ENCODE results near the gene ZSCAN22.
"Not testable (repeated sequence)": the region's sequence is repeated elsewhere in the genome, so short reads cannot be mapped to it uniquely, and the experiment has no call there.

ZSCAN22 gene

DNA sequence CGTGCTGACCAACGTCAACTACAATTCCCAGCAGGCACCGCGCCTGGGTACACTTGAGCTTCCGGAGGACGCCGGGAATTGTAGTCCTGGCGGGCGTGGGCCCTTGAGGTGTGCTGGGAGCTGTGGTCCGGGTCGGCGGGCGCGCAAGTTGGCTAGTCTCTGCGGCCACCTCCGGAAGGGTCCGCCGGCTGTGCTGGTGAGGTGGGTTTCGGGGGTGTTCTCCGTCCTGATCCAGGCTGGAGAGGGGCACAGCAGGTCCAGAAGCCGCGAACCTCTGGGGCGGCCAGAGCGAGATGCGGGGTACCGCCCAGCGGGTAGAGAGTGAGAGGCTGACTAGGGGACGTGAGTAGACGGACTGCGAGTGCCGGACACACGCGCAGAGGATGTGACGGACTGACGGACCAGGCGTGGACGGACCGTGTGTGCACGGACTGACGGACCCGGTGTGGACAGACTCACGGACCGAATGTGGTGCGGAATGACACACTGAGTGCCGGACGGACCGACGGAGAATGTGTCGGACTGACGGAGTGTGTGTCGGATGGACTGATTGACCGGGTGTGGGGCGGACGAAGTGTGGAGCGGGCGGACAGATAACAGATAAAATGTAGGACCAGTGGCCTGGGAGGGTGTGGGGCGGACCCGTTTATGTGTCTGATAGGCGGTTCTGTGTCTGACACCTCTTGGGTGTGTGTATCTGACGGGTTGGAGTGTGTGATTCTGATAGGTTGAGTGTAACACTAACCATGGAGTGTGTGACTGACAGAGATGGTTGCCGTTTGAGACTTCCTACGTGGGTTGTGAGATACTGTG, at the start of gene ZSCAN22:
TSS of gene ZSCAN22 (plus strand) at position 81 of the 813 bp plus-strand sequence. CDS start 7,809 bp downstream, outside the sequence.
- DNase-seq, result peak; percentile 100

DNA sequence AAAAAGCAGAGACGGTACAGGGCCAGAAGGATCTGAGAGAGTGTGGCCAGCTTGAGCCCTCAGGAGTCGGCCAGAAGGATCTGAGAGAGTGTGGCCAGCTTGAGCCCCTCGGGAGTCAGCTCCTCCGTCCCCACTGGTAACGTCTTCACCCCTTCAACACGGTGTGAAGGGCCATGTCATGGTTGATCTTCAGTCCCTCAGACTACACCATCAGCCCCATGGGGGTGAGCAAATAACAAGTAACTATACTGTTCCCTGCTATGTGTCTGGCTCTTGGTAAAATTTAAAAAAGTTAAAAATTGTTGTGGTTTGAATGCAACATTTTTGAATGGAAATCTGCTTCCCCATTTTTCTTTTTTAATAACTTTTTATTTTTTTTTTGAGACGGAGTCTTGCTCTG, 49.6 kb upstream of the ZSCAN22 start:
- DNase-seq, result no peak

DNA sequence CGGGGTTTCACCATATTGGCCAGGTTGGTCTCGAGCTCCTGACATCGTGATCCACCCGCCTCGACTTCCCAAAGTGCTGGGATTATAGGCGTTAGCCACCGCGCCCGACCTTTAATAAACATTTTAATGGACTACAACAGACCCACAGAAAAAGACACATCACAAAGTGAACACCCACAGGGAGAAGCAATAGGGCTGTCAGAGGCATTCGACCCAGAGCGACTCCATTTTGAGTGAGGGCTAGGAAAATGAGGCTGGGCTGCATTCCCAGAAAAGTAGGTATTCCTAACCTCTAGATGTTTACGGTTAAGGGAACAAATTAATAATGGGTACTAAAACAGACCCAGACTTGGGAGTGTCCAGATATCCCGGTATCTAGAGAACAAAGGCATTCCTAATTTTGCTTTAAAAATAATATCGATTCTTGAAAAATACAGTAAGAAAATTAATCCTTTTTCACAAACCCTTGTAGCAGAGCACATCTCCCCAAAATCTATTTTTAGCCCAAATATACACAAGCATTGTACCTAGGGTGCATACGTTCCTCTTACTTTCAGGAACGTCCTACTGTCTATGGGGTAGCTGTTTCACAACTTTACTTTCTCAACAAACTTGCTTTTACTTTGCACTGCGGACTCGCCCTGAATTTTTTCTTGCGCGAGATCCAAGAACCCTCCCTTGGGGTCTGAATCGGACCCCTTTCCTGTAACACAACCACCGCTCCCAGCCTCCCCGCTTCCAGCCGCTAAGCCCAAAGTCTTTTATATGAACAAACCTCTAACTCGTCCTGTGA, 48.9 kb upstream of the ZSCAN22 start:
- no peak for DNase-seq

DNA sequence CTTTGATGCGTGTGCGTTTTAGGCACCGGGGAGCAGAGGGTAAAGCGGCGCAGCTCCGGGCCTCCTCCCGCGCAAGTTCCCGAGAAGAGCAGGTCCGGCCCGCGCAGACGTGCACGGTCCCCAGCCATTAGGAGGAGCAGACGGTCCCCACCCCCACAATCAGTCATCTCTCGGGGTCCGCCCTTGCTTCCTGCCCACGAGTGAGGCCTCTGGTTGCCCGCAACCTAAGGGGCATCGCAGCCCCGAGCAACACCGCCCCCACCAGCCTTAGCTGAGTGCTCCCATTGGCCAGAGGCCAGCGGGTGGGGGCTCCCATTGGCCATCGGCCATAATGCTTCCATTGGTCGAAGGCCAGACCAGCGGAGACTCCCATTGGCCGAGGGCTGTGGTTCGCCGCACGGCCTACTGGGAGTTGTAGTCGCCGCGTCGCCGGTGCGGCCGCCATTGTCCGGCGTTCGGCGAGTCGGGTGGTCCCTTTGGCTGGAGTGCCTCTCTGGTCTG, 48.2 kb upstream of the ZSCAN22 start, which contains the start of gene ZNF8:
TSS of gene ZNF8 (plus strand) at position 415 of the 501 bp plus-strand sequence. CDS start 127 bp downstream, outside the sequence.
- peak; percentile 100 for DNase-seq

DNA sequence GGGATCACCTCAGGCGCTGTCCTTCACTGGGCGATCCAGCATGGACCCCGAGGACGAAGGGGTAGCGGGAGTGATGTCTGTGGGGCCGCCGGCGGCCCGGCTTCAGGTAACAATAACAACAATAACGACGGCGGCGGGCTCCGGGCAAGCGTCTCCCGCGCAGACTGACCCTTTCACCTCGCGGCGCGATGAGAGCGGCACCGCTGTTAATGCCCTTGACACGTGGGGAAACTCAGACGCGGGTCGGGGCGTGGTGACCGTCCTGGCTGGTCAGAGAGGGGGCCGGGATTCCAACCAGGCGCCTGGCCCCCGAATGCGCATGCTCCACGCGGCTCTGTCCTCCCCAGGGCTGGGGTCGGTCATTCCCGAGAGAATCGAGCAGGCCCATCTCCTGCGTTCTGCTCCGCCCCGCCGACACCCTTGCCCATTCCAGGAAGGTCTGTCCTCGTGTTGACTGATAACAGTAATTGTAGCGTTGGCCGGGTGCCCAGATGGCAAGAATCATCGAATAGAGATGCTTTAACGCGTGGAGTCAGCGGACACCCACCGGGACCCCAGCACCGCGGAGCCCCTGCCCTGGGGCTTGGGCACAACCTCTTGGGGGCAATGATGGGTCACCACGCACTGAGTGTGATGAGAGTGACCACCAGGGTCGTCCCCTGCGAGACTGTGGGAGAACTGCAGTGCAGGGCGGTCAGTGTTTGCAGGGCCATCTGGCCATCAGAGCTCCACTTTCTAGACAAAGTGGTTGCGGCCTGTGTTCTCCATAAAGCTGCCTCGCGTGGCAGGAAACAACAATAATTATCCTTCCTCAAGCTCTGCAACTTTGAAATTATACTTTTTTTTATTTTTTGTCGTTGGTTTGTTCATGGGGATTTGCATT, 47.5 kb upstream of the ZSCAN22 start:
- peak; percentile 87 for DNase-seq

DNA sequence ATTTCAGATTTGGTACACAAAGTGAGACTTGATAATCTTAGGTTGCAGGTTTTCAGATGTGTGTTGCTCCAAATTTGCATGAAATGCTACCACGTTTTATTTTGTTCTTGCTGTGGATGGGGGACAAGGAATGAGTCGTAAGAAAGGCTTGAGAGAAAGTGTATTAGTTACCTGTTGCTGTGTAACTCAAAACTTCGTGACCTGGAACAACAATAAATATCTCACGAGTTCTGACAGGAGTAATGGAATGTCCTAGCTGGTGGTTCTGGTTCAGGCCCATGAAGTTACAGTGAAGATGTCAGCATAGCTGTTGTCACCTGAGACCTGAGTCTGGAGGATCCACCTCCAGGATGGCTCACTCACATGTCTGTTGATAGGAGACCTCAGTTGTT, 46.9 kb upstream of the ZSCAN22 start:
- no peak for DNase-seq

DNA sequence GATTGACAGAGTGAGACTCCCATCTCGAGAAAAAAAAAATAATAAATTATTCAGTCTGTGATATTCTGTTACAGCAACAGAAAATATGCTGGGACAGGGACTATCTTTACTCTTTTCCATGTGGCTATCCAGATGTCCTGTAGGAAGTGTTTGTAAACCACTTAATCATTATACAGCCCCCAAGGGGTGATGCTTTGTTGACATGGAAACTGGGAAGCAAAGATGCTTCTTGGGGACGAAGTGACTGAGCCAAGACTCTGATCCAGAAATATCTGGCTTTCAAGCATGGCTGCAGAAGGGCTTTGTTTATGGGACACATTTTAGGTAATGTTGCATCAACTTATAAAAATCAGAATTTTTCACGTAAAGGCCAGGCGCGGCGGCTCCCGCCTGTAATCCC, 42.6 kb upstream of the ZSCAN22 start:
- no peak for DNase-seq

DNA sequence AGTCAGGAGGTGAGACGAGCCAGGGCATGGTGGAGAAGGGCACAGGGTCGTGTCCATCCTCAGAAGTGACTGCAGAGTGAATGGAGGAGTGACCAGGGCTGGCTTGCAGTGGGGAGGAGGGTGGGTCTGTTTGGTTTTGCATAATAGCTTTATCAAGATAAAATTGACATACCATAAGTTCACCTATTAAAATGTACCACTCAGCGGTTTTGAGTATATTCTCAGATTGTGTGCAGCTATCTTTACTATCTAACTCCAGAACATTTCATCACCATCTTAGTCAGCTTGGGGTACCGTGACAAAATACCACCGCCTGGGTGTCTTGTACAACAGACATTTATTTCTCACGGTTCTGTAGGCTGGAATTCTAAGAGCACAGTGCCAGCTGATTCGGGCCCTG, 34.9 kb upstream of the ZSCAN22 start:
- no peak for DNase-seq

DNA sequence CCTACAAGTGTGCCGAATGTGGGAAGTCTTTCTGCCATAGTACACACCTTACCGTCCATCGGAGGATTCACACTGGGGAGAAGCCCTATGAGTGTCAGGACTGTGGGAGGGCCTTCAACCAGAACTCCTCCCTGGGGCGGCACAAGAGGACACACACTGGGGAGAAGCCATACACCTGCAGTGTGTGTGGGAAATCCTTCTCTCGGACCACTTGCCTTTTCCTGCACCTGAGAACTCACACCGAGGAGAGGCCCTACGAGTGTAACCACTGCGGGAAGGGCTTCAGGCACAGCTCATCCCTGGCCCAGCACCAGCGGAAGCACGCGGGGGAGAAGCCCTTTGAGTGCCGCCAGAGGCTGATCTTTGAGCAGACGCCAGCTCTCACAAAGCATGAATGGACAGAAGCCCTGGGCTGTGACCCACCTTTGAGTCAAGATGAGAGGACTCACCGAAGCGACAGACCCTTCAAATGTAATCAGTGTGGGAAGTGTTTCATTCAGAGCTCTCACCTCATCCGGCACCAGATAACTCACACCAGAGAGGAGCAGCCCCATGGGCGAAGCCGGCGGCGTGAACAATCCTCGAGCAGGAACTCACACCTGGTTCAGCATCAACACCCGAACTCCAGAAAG, 31.9 kb upstream of the ZSCAN22 start:
- DNase-seq, result no peak

DNA sequence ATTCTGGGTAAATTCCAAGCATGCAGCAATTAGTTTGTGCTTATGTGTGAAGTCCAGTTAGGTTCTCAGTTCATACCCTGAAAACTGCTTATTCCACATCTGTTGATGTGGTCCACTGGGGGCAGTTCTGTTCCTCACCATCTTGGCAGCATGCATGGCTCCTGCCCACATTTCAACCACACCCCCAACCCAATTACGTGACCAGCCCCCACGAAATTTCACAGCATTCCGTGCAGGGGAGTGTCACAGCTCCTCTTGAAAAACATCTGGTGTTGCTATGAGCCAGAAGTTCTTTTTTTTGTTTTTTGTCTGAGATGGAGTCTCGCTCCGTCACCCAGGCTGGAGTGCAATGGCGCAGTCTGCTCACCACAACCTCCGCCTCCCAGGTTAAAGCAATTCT, 30.7 kb upstream of the ZSCAN22 start:
- DNase-seq, result no peak

DNA sequence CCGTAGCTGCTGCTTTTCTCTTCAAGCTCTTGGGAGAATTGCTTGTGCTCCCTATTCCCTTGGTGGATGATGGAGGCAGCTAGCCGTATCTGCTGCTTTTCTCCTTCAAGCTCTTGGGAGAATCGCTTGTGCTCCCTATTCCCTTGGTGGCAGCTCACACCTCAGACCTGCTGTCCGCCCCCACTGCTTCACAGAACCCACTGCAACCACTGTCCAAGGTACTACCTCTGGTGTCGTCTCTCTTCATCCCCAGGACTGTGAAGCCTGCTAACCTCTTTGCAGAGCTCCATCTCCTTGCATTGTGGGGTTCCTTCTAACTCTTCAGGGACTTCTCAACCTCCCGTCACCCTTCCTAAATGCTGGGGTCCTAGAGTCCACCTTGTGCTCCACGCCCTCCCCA, 26.2 kb upstream of the ZSCAN22 start:
- DNase-seq, result no peak

DNA sequence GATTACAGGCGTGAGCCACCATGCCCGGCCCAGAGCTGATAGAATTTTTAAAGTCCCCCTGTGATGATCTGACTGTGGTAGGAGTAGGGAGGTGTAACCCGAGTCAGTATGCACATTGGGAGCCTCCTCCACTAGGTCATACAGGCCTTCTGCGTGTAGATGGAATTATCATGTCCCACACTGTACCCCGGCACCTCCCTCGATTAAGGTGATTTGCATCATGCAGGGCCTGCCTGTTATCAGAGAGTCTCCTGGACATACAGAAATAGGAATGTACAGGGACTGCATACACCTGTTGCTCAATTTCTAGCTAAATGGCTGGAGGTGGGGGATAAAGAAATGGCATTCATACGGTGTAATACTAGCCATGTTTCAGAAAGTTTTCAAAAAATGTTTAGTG, 22.5 kb upstream of the ZSCAN22 start:
- no peak for DNase-seq

DNA sequence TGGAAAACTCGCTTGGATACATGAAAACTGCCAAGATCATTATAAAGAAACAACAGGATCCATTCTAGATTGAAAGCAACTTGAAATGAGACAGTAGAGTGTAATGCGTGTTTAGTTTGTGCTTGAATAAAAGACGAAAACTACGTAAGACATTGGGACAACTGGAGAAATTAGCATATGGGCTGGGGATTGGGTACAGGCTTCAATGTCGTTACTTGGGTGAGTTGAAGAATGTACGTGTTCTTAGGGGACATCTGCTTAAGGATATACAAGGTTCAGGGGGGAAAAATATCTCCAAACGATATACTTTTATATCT, 22.1 kb upstream of the ZSCAN22 start:
- DNase-seq, result no peak

DNA sequence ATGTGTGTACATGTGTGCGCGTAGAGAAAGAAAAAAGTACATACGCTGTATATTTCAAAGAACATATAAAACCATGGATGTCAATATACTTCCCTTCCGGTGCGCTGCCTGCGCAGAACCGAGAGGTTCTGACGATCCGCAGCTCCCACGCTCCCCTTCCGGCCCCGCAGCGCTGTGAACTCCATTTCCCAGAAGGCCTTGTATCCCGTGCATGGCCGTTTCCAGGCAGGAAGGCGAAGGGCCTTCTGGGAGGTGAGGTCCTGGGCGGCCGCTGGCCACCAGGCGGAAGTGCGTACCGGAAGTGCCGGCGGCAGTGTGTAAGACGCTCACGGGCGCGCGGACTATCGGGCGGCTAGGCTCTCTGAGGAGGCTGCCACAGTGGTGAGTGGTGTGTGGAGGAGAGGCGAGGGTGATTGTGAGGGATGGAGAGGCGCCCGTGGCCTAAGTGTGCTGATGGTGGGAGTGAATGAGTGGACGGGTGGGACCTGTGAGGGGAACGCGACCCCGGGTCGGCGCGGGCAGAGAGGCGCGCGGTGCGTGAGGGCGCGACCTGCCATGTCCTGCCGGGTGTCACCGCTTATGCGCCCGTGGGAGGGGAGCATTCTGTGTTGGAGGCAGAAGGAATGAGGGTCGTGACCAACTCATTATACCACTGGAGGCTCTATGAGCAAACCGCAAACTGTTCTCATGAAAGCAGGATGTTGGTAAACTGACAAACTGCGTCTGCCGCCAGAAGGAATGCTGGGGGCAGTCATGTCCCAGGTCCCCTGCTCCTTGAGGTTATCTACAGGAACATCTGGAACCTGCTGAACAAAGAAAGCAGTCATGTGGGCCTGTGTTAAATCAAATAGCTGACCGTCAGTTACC, 21.5 kb upstream of the ZSCAN22 start, which contains the start of gene ERVK3-1:
TSS of gene ERVK3-1 (plus strand) at position 313 of the 867 bp plus-strand sequence. CDS start 6,792 bp downstream, outside the sequence.
- peak; percentile 100 for DNase-seq

DNA sequence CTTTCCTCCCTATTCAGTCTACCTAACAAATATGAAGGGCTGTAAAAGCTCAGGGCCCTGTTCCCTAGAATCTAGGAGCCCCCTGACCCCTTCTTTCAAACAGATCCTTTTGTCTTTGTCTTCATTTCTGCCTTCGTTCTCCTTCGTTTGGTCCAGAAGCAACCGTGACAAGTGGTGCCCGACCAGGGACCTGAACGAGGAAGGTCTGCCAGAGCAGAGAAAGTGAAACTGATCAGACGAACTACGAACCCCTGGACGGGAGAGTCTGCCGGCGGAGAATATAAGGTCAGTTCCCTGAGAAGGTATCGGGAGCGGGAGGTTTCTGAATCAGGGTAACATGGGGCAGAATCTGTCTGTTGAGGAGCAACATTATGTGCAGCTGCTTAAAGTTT, 20.9 kb upstream of the ZSCAN22 start:
- DNase-seq, result no peak

DNA sequence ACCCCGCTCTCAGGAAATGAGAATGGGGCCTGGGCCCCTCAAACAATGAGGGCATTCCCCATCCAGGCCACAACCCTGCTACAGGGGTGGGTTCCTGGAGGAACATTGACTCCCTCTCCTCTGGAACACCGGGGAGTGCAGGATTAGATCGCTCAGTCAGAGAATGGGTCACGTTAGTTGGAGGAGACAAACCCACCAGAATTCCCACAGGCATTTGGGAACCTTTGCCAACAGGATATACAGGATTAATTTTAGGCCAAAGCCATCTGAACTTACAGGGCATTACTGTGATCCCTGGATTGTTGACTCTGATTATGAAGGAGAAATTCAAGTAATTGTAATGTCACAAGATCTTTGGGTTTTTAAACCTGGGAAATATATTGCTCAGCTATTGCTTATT, 19.1 kb upstream of the ZSCAN22 start:
- no peak for DNase-seq

DNA sequence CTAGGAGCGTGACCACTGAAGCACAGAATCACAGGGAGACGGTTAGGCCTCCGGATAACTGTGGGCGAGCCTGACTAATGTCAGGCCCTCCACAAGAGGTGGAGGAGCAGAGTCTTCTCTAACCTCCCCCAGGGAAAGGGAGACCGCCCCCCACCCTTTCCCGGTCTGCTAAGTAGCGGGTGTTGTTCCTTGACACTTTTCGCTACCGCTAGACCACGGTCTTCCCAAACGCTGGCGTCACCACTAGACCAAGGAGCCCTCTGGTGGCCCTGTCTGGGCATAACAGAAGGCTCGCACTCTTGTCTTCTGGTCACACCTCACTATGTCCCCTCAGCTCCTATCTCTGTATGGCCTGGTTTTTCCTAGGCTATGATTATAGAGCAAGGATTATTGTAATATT, 16.1 kb upstream of the ZSCAN22 start:
- not testable (repeated sequence) for DNase-seq

DNA sequence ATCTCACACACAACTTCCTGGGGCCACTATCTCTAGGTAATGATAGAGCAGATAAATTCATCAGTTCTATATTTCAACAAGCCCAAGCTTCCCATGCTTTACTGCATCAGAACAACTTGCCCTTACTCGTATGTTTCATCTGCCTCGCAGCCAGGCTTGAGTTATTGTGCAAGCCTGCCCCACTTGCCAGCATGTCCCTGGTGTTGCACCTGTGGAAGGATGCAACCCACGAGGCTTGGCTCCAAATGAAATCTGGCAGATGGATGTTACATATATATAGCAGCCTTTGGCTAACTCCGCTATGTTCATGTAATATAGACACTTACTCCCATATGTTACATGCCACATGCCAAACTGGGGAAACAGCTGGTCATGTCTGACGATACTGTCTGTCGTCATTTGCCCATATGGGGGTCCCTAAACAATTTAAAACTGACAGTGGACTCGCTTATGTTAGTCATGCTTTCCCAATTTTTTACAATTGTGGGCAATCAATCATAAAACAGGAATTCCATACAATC, 15.4 kb upstream of the ZSCAN22 start:
- no peak for DNase-seq

DNA sequence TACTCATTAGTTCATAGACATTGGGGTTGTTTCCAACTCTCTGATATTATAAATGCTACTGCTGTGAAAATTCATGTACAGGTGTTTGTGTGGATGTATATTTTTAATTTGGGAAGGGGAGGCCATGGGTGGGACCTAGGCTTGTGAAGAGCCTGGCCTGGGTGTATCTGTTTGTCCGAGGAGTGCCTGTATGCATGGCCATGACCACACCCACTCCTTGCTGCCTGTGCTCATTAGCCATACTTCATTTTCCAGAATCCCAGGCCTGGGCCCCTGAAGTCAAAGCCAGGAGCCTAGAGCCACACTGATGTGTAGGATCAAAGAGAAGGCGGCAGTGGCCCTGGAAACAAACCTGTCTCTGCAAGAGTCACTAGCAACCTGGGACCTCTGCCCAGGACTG, 11.2 kb upstream of the ZSCAN22 start:
- DNase-seq, result no peak

DNA sequence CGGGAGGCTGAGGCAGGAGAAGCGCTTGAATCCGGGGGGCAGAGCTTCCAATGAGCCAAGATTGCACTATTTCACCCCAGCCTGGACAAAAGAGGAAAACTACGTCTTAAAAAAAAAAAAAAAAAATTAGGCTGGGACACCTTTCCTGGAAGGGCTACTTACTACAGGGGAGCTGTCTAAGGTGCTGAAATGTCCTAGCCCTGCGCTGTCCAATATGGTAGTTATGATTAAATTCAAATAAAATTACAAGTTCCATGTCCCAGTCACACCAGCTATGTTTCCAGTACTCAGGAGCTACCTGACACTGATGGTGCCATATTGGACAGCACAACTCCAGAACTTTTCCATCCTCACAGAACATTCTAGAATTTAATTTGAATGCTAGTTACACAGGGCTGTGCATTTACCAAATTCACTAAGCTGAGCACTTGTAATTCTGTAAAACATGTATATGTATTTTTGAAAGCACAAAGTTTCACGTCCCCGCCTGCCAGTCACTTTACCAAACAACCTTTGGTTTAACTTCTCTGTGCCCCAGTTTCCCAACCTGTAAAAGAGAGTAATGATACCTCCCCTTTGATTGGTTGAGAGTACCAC, 9.2 kb upstream of the ZSCAN22 start:
- DNase-seq, result no peak

DNA sequence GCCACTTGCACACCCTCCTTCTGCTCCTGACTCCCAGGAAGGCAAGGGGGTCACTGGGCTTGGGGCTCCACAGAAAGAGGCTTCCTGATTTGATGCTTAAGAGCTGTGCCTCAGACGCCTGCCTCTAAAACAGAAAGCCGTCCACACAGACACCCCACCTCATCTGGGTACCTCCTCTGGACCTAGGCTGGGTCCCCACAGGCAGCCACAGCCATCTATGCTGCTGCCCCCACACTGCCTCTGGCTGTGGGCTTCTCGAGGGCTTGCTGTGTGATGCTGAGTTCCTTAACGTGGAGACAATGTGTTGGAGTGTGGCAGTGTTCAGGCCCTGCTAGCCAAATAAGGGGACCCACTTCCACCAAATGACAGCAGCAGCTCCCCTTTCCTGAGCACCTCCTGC, 8.5 kb upstream of the ZSCAN22 start:
- no peak for DNase-seq

Measured in NCI-H2227 treated with DMSO at 0.1 percent for 48 hours (cell line).